ENCODE data around the gene N4BP2L2. TPM values are rescaled to one million over a fixed set of nuclear protein-coding genes. Genes with fewer than 3 reads are reported as not detected.

N4BP2L2 gene
- total RNA-seq, 1 experiment from 2014 or later = 92.7 TPM

DNA sequence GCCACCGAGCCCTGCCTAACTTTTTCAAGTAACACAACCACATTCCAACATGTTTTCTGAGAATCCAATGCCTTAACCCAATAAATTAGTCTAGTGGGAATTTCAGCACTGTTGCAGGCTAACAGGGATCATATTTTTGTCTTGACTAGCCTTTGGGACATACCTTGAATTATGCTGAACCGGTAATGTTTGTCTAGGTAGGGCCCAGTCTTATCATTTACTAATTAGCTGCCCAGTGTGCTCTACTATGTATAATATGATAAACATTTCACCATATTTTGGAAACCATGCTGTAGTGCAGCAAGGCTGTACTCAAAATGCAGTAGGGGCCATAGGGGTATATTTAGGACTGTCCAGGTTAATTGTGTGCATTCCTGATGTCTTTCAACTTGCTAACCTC lies 44.4 kb upstream of the N4BP2L2 start:
- Histone ChIP-seq H3K36me3 (ENCODE audit: control insufficient read depth in 1 of 2, insufficient read depth in 2 of 2, low read length in 2 of 2) (no peaks in the 10 kb centered on the region; a peak in 1 of 4 replicates), H3K9ac (ENCODE audit: low read length) (no peak overlapping the region), H3K27me3 (ENCODE audit: insufficient read depth, low read length) (no peaks in the 10 kb centered on the region), H3K9me3 (ENCODE audit: control insufficient read depth in 1 of 2, insufficient read depth in 1 of 2, low read depth in 1 of 2, low read length in 2 of 2) (peaks cover 0 to 6% of the 10 kb centered on the region in 2 experiments; a peak in 1 of 4 replicates), H3K27ac (ENCODE audit: low read depth, low read length) (no peak overlapping the region), H3K4me1 (ENCODE audit: control insufficient read depth in 1 of 2, insufficient read depth in 2 of 2, low read length in 2 of 2) (peaks cover 4 to 12% of the 10 kb centered on the region in 2 experiments), H3K9me2 (ENCODE audit: insufficient read depth) (no peaks in the 10 kb centered on the region), H3K4me3 (replicated peaks in 1 of 2; ENCODE audit: low read depth in 1 of 2, low read length in 2 of 2) (no peak overlapping the region), H3K4me2 (ENCODE audit: low read length) (no peak overlapping the region), H3K79me2 (ENCODE audit: insufficient read depth, low read length) (peaks cover 9% of the 10 kb centered on the region), H2AFZ (ENCODE audit: low read depth, low read length, poor library complexity, severe bottlenecking) (no peak overlapping the region), H4K20me1 (ENCODE audit: insufficient read depth) (no peaks in the 10 kb centered on the region)
- ATAC-seq (no peak), DNase-seq (ENCODE audit: low read depth, low spot score) (no peak)
- no TSS peak for BruUV-seq (replicated peaks)
- intact Hi-C loops (cut with micrococcal nuclease) = loop anchor here (5.0 kb wide), 3 partner anchors 116 to 756 kb away; no protein-coding TSS in a partner anchor
- RAD21 ChIA-PET (ENCODE audit: low non-redundant PET in 1 of 2, low total read pairs in 2 of 2, uncharacterized antibody in 2 of 2, unreplicated experiment in 2 of 2) = no interaction called here
- POLR2A ChIA-PET = no interaction called here
- CTCF ChIA-PET = interaction anchor here (3.5 kb wide), 1 partner anchor 673 kb away, joined by 81 read pairs; no protein-coding TSS in a partner anchor
- TF ChIP-seq, protein P1, sequence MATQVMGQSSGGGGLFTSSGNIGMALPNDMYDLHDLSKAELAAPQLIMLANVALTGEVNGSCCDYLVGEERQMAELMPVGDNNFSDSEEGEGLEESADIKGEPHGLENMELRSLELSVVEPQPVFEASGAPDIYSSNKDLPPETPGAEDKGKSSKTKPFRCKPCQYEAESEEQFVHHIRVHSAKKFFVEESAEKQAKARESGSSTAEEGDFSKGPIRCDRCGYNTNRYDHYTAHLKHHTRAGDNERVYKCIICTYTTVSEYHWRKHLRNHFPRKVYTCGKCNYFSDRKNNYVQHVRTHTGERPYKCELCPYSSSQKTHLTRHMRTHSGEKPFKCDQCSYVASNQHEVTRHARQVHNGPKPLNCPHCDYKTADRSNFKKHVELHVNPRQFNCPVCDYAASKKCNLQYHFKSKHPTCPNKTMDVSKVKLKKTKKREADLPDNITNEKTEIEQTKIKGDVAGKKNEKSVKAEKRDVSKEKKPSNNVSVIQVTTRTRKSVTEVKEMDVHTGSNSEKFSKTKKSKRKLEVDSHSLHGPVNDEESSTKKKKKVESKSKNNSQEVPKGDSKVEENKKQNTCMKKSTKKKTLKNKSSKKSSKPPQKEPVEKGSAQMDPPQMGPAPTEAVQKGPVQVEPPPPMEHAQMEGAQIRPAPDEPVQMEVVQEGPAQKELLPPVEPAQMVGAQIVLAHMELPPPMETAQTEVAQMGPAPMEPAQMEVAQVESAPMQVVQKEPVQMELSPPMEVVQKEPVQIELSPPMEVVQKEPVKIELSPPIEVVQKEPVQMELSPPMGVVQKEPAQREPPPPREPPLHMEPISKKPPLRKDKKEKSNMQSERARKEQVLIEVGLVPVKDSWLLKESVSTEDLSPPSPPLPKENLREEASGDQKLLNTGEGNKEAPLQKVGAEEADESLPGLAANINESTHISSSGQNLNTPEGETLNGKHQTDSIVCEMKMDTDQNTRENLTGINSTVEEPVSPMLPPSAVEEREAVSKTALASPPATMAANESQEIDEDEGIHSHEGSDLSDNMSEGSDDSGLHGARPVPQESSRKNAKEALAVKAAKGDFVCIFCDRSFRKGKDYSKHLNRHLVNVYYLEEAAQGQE (IDR thresholded peaks at IDR 0.05; ENCODE audit: low read depth) = no peak
- TF ChIP-seq, protein P2, sequence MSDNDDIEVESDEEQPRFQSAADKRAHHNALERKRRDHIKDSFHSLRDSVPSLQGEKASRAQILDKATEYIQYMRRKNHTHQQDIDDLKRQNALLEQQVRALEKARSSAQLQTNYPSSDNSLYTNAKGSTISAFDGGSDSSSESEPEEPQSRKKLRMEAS (IDR thresholded peaks at IDR 0.05) = no peak
- TF ChIP-seq SRF (IDR thresholded peaks at IDR 0.05; ENCODE audit: low read depth) (no peak), EZH2 (IDR thresholded peaks at IDR 0.05) (no peak), POLR2AphosphoS5 (IDR thresholded peaks at IDR 0.05; ENCODE audit: low read depth, low read length) (no peak), ELF1 (IDR thresholded peaks at IDR 0.05; ENCODE audit: borderline replicate concordance, low read depth) (no peak), SIN3A (IDR thresholded peaks at IDR 0.05; ENCODE audit: low read depth) (no peak)

Data from HCT116 (cell line).